ENCODE results near the gene DDHD1.

DDHD1 gene

GRCh38 chr14:53017837-53018236 is 135.3 kb downstream of the DDHD1 start:
- H3K4me3 ChIP-seq (ENCODE audit: low read length) = no peak overlapping the region
- DNase-seq (ENCODE audit: low read depth) = no peak
- TF ChIP-seq, protein P1, sequence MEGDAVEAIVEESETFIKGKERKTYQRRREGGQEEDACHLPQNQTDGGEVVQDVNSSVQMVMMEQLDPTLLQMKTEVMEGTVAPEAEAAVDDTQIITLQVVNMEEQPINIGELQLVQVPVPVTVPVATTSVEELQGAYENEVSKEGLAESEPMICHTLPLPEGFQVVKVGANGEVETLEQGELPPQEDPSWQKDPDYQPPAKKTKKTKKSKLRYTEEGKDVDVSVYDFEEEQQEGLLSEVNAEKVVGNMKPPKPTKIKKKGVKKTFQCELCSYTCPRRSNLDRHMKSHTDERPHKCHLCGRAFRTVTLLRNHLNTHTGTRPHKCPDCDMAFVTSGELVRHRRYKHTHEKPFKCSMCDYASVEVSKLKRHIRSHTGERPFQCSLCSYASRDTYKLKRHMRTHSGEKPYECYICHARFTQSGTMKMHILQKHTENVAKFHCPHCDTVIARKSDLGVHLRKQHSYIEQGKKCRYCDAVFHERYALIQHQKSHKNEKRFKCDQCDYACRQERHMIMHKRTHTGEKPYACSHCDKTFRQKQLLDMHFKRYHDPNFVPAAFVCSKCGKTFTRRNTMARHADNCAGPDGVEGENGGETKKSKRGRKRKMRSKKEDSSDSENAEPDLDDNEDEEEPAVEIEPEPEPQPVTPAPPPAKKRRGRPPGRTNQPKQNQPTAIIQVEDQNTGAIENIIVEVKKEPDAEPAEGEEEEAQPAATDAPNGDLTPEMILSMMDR (conservative IDR thresholded peaks at IDR 0.05; ENCODE audit: low read length) = no peak

GRCh38 chr14:53016919-53017318 is 136.2 kb downstream of the DDHD1 start:
- TF ChIP-seq, protein P1 (conservative IDR thresholded peaks at IDR 0.05; ENCODE audit: low read length) = no peak
- DNase-seq (ENCODE audit: low read depth) = no peak
- H3K4me3 ChIP-seq (ENCODE audit: low read length) = no peak overlapping the region

GRCh38 chr14:53016491-53016890 is 136.6 kb downstream of the DDHD1 start:
- DNase-seq (ENCODE audit: low read depth) = peak; percentile 49
- TF ChIP-seq, protein P1 (conservative IDR thresholded peaks at IDR 0.05; ENCODE audit: low read length) = no peak
- H3K4me3 ChIP-seq (ENCODE audit: low read length) = no peak overlapping the region

DNA sequence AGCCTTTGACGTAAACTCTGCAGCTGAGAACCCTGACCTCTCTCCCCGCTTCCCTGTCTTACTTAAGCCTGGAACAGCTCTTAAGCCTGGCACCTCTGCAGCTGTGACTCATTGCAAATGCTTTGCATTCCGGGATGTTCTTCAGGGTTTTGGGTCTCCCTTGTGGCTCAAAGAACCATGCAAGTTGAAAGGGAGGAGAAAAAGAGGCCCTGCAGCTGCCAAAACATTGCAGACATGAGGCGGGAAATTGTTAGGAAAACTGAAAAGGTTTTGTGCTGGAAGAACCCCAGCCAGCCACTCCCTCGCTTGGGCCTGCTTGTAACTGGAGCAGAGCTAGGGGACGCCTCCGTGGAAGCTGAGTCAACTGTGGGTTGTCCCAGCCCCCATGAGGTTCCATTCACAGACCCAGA is 142.1 kb downstream of the DDHD1 start:
- peak; percentile 99 for DNase-seq (ENCODE audit: low read depth)
- no peak overlapping the region for H3K4me3 ChIP-seq (ENCODE audit: low read length)
- TF ChIP-seq, protein P1 (conservative IDR thresholded peaks at IDR 0.05; ENCODE audit: low read length) = no peak; the same call in 1 of the 2 replicates

- TF ChIP-seq, protein P1 (conservative IDR thresholded peaks at IDR 0.05; ENCODE audit: low read length) = no peak
- no peak overlapping the region for H3K4me3 ChIP-seq (ENCODE audit: low read length)
- DNase-seq (ENCODE audit: low read depth) = peak; percentile 10
Observed at GRCh38 chr14:53010193-53011040, 142.7 kb downstream of the DDHD1 start.

GRCh38 chr14:53006931-53007562 is 146.1 kb downstream of the DDHD1 start:
- TF ChIP-seq, protein P1 (conservative IDR thresholded peaks at IDR 0.05; ENCODE audit: low read length) = no peak
- H3K4me3 ChIP-seq (ENCODE audit: low read length) = no peak overlapping the region
- DNase-seq (ENCODE audit: low read depth) = no peak

GRCh38 chr14:53004976-53005375 is 148.1 kb downstream of the DDHD1 start:
- no peak for DNase-seq (ENCODE audit: low read depth)
- TF ChIP-seq, protein P1 (conservative IDR thresholded peaks at IDR 0.05; ENCODE audit: low read length) = no peak
- H3K4me3 ChIP-seq (ENCODE audit: low read length) = no peak overlapping the region
